Activated CD8-positive, alpha-beta T cell treated with anti-CD3 and anti-CD28 coated beads for 36 hours (primary cell): ENCODE measurements around the gene SPRR5. TPM values are rescaled to one million over a fixed set of nuclear protein-coding genes. Genes with fewer than 3 reads are reported as not detected.

Source experiments
- ATAC-seq: fragments of 200-7000 bp; cut with Tn5 transposase; one replicate; pipeline ENCODE4 v1.10.0; 2021; ENCODE audit warnings: mild to moderate bottlenecking, moderate library complexity
- CTCF ChIA-PET: fragments of 350-600 bp; sonication (Branson Sonifier 250); formaldehyde crosslinking; loops from one replicate; lab custom pipeline; 2021; ENCODE audit warnings: antibody characterized with exemption; lab: Charles Lee
- POLR2A ChIA-PET: fragments of 350-600 bp; sonication (Branson Sonifier 250); formaldehyde crosslinking; loops from one replicate; lab custom pipeline; 2021; ENCODE audit warnings: antibody characterized with exemption; lab: Charles Lee
- DNase-seq: peaks from one replicate; pipeline ENCODE4 v3.0.0-alpha.2; 2020
- H3K27ac Mint-ChIP-seq: one replicate; pipeline ENCODE4 v1.8.0; 2021; ENCODE audit warnings: mild to moderate bottlenecking, mixed read lengths
- H3K27me3 Mint-ChIP-seq: one replicate; pipeline ENCODE4 v1.8.0; 2021; ENCODE audit warnings: mixed read lengths
- H3K36me3 Mint-ChIP-seq: one replicate; pipeline ENCODE4 v1.8.0; 2021; ENCODE audit warnings: low read depth, mixed read lengths
- H3K4me1 Mint-ChIP-seq: one replicate; pipeline ENCODE4 v1.8.0; 2021; ENCODE audit warnings: low read depth, mixed read lengths
- H3K4me3 Mint-ChIP-seq: one replicate; pipeline ENCODE4 v1.8.0; 2021; ENCODE audit warnings: mild to moderate bottlenecking, moderate library complexity, mixed read lengths
- H3K9me3 Mint-ChIP-seq: one replicate; pipeline ENCODE4 v1.8.0; 2021; ENCODE audit warnings: mixed read lengths
- intact Hi-C: fragments of 100-400 bp; cut with micrococcal nuclease; formaldehyde crosslinking; loops from one replicate; pipeline ENCODE4 v1.10.0; 2022
- total RNA-seq, 2 experiments: library from RNA; stranded (reverse); gene quantifications; one replicate each; pipeline ENCODE4 v1.2.3, GENCODE V29; 2021
- TF ChIP-seq, protein P1 (sequence below): fragments of 200-600 bp; IDR thresholded peaks from one replicate; pipeline ENCODE4 v1.8.0; 2022; ENCODE audit warnings: antibody characterized with exemption, mild to moderate bottlenecking

Gene SPRR5
- total RNA-seq, 2 experiments from 2014 or later = not detected

DNA sequence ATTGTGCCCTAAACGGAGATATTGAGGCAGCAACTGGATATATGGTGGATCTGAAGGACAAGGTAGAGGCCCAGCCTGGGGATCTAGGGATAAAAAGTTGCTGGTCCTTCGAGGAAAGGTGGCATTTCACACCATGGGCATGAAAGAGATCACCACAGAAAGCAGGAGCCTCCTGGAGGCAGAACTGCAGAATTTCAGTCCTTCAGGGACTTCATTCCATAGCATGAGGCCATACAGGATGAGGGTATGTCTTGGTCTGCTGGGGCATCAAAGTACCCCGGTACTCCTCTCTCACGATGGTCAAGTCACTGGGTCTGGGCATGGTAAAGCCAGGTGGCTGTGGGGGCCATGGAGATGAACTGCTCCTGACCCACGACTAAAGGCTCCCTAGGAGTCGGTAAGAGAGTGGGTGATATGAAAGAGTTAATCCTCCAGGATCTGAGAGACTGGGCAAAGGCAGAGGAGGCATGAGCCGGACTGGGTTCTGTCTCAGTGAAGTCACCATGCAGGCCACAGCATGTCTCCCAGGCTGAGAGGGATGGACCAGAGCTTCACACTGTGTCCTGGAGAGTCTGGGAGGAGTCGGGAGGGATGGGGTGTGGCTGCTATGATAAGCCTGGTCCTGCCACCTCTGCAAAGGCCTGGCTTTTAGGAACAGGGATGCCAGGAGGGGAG is 5.8 kb upstream of the SPRR5 start:
- POLR2A ChIA-PET = no interaction called here
- Mint-ChIP-seq H3K27ac (no peak overlapping the region), H3K9me3 (peaks cover 1% of the 10 kb centered on the region), H3K36me3 (no peaks in the 10 kb centered on the region), H3K27me3 (peaks cover 5% of the 10 kb centered on the region), H3K4me1 (no peaks in the 10 kb centered on the region), H3K4me3 (no peak overlapping the region)
- DNase-seq = no peak
- CTCF ChIA-PET = no interaction called here
- ATAC-seq = no peak
- intact Hi-C loops = no loop called here
- TF ChIP-seq, protein P1, sequence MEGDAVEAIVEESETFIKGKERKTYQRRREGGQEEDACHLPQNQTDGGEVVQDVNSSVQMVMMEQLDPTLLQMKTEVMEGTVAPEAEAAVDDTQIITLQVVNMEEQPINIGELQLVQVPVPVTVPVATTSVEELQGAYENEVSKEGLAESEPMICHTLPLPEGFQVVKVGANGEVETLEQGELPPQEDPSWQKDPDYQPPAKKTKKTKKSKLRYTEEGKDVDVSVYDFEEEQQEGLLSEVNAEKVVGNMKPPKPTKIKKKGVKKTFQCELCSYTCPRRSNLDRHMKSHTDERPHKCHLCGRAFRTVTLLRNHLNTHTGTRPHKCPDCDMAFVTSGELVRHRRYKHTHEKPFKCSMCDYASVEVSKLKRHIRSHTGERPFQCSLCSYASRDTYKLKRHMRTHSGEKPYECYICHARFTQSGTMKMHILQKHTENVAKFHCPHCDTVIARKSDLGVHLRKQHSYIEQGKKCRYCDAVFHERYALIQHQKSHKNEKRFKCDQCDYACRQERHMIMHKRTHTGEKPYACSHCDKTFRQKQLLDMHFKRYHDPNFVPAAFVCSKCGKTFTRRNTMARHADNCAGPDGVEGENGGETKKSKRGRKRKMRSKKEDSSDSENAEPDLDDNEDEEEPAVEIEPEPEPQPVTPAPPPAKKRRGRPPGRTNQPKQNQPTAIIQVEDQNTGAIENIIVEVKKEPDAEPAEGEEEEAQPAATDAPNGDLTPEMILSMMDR = no peak

DNA sequence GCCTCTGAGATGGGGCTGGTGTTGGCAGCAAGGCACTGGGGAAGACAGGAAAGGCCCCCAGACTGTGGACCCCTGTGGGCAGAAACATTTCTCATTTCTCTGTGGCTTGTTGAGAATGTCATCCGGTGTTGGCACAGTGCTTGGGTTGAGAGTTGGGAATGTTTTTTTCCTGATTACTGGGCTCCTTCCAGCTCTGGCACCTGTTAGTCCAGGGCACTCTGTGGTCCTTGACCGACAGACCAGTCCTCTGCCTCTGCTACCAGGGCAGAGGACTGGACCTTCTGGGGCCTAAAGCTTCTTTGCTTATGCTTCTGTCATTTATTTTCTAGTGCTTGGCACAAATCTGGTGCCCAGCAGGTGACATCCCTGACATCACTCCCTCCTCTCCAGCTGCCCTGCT is 4.8 kb upstream of the SPRR5 start:
- Mint-ChIP-seq H3K27ac (no peak overlapping the region), H3K4me3 (no peak overlapping the region), H3K4me1 (no peaks in the 10 kb centered on the region), H3K9me3 (no peaks in the 10 kb centered on the region), H3K36me3 (no peaks in the 10 kb centered on the region), H3K27me3 (peaks cover 8% of the 10 kb centered on the region)
- intact Hi-C loops = no loop called here
- no peak for DNase-seq
- TF ChIP-seq, protein P1 = no peak
- ATAC-seq = no peak
- CTCF ChIA-PET = no interaction called here
- POLR2A ChIA-PET = no interaction called here

DNA sequence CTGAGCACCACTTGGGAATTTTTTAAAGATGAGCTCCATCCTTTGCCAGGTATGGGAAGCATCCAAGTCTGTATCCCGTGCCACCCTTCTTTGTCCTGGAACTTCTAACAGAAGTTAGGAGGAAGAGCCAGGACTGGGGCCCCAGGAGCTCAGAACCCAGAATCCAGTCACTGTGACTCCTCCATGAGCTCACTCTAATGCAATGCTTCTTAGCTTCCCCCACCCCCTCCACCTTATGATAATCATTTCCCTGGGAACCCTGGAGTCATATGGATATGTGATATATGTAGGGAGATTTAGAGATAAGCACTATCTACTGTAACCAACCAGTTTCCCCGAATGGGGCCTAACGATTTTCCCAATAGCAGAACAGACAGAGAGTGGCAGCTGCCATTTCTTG is 758 bp upstream of the SPRR5 start:
- no peaks in the 10 kb centered on the region for H3K4me1 Mint-ChIP-seq
- ChIA-PET POLR2A (interaction anchor here (0.9 kb wide), 1 partner anchor 427 kb away, joined by 3 read pairs; no protein-coding TSS in a partner anchor), CTCF (no interaction called here)
- intact Hi-C loops = no loop called here
- no peak for DNase-seq
- no peak overlapping the region for H3K4me3 Mint-ChIP-seq
- H3K27ac Mint-ChIP-seq = no peak overlapping the region
- no peaks in the 10 kb centered on the region for H3K36me3 Mint-ChIP-seq
- TF ChIP-seq, protein P1 = no peak
- H3K27me3 Mint-ChIP-seq = peaks cover 5% of the 10 kb centered on the region
- no peaks in the 10 kb centered on the region for H3K9me3 Mint-ChIP-seq
- ATAC-seq = no peak

DNA sequence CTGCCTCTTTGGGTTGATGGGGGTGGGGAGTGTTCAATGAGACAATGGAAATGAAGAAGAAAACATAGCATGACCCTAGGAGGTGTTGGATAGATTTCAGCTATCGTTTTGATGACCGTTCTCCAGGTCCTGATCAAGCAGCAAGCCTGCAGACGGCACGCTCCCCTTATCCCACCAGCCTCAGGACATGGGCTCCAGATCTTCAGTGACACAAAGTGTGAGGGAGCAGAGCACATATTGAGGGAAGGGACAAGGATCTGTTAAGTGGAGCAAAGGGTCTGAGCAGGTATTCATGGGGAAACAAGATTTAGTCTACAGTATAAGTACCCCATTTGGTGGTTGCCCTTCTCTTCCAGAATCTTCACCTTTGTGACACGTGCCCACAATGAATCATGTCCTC is 4.7 kb downstream of the SPRR5 start:
- TF ChIP-seq, protein P1 = no peak
- H3K9me3 Mint-ChIP-seq = no peaks in the 10 kb centered on the region
- no peaks in the 10 kb centered on the region for H3K36me3 Mint-ChIP-seq
- no peak for DNase-seq
- H3K27me3 Mint-ChIP-seq = peaks cover 4% of the 10 kb centered on the region
- ChIA-PET POLR2A (no interaction called here), CTCF (no interaction called here)
- intact Hi-C loops = no loop called here
- H3K4me1 Mint-ChIP-seq = no peaks in the 10 kb centered on the region
- H3K27ac Mint-ChIP-seq = no peak overlapping the region
- no peak for ATAC-seq
- no peak overlapping the region for H3K4me3 Mint-ChIP-seq

DNA sequence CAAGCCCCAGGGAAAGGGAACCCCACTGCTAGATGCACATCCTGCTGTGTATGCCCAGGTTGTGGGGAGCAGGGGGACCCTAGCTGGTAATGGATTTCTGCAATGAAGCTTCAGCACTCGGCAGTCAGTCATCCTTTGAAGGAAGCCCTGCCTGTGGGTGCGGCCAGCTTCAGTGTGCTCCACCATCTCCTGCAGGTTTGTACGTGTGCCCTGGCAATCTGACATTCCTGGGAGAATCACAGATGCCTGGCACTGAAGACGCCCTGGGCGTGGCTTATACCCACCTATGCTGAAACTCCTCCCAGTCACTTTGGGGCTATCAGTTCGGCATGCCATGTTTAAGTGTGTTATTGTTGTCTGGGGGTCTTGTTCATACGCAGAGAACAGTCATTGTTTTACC is 6.8 kb downstream of the SPRR5 start:
- Mint-ChIP-seq H3K36me3 (no peaks in the 10 kb centered on the region), H3K4me3 (no peak overlapping the region), H3K27ac (no peak overlapping the region), H3K9me3 (no peaks in the 10 kb centered on the region), H3K4me1 (no peaks in the 10 kb centered on the region), H3K27me3 (peaks cover 2% of the 10 kb centered on the region)
- intact Hi-C loops = no loop called here
- TF ChIP-seq, protein P1 = no peak
- ChIA-PET CTCF (no interaction called here), POLR2A (no interaction called here)
- ATAC-seq = no peak
- no peak for DNase-seq
